ENCODE results near the gene PCMTD2.
"Not testable (repeated sequence)": the region's sequence is repeated elsewhere in the genome, so short reads cannot be mapped to it uniquely, and the experiment has no call there.

PCMTD2 gene

GRCh38 chr20:64285579-64286446 lies 30.3 kb downstream of the PCMTD2 start:
- in situ Hi-C loops (cut with MboI; ENCODE audit: low sequenced_read_pairs): not testable (repeated sequence)

- in situ Hi-C loops (cut with MboI; ENCODE audit: low sequenced_read_pairs): not testable (repeated sequence)
Measured at GRCh38 chr20:64286447-64287263, 31.1 kb downstream of the PCMTD2 start.

GRCh38 chr20:64287264-64287590 lies 31.7 kb downstream of the PCMTD2 start:
- in situ Hi-C loops (cut with MboI; ENCODE audit: low sequenced_read_pairs): not testable (repeated sequence)

GRCh38 chr20:64292167-64292566 lies 36.6 kb downstream of the PCMTD2 start:
- in situ Hi-C loops (cut with MboI; ENCODE audit: low sequenced_read_pairs): not testable (repeated sequence)

- in situ Hi-C loops (cut with MboI; ENCODE audit: low sequenced_read_pairs): not testable (repeated sequence)
Measured at GRCh38 chr20:64303086-64303485, 47.5 kb downstream of the PCMTD2 start.

- in situ Hi-C loops (cut with MboI; ENCODE audit: low sequenced_read_pairs): not testable (repeated sequence)
Measured at GRCh38 chr20:64313761-64314160, 58.2 kb downstream of the PCMTD2 start.

- in situ Hi-C loops (cut with MboI; ENCODE audit: low sequenced_read_pairs): not testable (repeated sequence)
Measured at GRCh38 chr20:64315381-64315780, 59.8 kb downstream of the PCMTD2 start.

- in situ Hi-C loops (cut with MboI; ENCODE audit: low sequenced_read_pairs): not testable (repeated sequence)
Measured at GRCh38 chr20:64315884-64316283, 60.3 kb downstream of the PCMTD2 start.

- in situ Hi-C loops (cut with MboI; ENCODE audit: low sequenced_read_pairs): not testable (repeated sequence)
Measured at GRCh38 chr20:64316415-64317083, 61.0 kb downstream of the PCMTD2 start.

GRCh38 chr20:64317331-64317730 lies 61.8 kb downstream of the PCMTD2 start:
- in situ Hi-C loops (cut with MboI; ENCODE audit: low sequenced_read_pairs): not testable (repeated sequence)

GRCh38 chr20:64318056-64318455 lies 62.5 kb downstream of the PCMTD2 start:
- in situ Hi-C loops (cut with MboI; ENCODE audit: low sequenced_read_pairs): not testable (repeated sequence)

- in situ Hi-C loops (cut with MboI; ENCODE audit: low sequenced_read_pairs): not testable (repeated sequence)
Measured at GRCh38 chr20:64322031-64322789, 66.7 kb downstream of the PCMTD2 start.

Measured in hTERT RPE-1 (cell line).